ENCODE measurements around the gene SLC10A7. TPM values are rescaled to one million over a fixed set of nuclear protein-coding genes. Genes with fewer than 3 reads are reported as not detected.

SLC10A7 gene
- total RNA-seq, 1 experiment from 2014 or later, result 37.1 TPM

DNA sequence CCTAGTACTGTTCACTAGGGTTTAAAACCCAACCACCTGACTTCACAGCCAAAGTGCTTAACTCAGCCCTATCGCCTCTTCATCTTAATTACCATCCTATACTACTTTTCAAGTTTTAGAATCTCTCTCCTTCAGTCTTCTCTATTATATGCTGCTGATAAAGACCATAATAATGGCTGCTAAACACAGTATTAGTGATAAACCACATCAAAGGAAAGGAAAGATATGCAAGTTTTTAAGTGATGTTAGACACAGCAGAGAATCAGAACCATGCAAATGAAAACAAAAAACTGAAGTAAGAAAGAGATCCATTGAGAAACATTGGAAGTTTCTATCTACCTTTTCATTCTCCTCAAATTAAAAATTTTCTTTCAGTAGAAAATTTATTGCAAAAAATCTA lies 206.6 kb downstream of the SLC10A7 start:
- CTCF ChIA-PET, result no interaction called here
- Histone ChIP-seq H3K9me3 (ENCODE audit: low read depth, low read length, poor library complexity, severe bottlenecking) (no peaks in the 10 kb centered on the region), H3K36me3 (ENCODE audit: insufficient read depth, low read length, poor library complexity, severe bottlenecking) (no peaks in the 10 kb centered on the region), H3K27ac (ENCODE audit: low read depth, low read length, poor library complexity, severe bottlenecking) (no peak overlapping the region), H3K4me3 (ENCODE audit: low read depth, low read length, poor library complexity, severe bottlenecking) (no peak overlapping the region), H3K27me3 (replicated peaks; ENCODE audit: insufficient read depth, low read depth, low read length, poor library complexity) (no peaks in the 10 kb centered on the region), H3K4me1 (ENCODE audit: insufficient read depth, low read length, poor library complexity, severe bottlenecking) (peaks cover 27% of the 10 kb centered on the region)
- no peak for TF ChIP-seq EZH2 (IDR thresholded peaks at IDR 0.05; ENCODE audit: borderline replicate concordance, low read depth, low read length, poor library complexity, severe bottlenecking)
- no TSS peak for BruUV-seq (replicated peaks)
- POLR2A ChIA-PET (ENCODE audit: low non-redundant PET), result interaction anchor here (0.6 kb wide), 1 partner anchor 396 kb away, joined by 3 read pairs; no protein-coding TSS in a partner anchor
- intact Hi-C loops (cut with micrococcal nuclease; ENCODE audit: unreplicated experiment), result no loop called here
- DNase-seq (ENCODE audit: low spot score), result no peak

DNA sequence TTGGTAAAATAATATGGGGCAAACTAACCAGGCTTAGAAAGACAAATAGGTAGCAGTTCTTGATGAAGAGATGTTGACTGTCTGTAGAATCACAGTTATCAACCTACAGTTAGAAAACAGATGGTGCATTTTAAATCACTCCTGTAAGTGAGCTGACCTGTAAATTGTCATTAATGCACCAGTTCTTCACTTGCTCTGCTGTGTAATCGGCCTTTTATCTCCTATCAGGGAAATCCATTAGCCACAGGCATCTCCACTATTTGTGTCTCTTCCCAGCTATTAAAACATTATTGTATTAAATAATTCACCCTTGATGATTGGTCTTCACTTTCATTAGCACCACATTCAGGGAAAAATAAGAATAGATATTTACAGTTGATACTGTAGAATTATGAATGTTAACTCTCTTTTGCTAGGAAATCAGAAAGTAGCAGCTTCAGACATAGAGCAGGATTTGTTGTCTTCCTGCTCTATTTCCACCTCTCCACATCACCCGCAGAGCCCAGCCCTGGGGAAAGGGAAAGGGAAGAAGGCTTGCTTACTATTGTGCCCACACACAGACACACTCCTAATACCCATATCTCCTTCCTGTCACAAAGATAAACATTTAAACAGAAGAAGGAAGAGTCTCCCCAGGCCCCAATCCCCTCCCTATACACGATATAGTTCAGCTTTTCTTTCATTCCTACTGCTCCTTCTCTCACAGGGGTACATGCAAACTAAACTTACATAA lies 210.3 kb downstream of the SLC10A7 start:
- no peak overlapping the region for H3K27ac ChIP-seq (ENCODE audit: low read depth, low read length, poor library complexity, severe bottlenecking)
- no TSS peak for BruUV-seq (replicated peaks)
- H3K4me1 ChIP-seq (ENCODE audit: insufficient read depth, low read length, poor library complexity, severe bottlenecking), result peaks cover 9% of the 10 kb centered on the region
- ChIA-PET POLR2A (ENCODE audit: low non-redundant PET) (no interaction called here), CTCF (no interaction called here)
- no peak overlapping the region for H3K4me3 ChIP-seq (ENCODE audit: low read depth, low read length, poor library complexity, severe bottlenecking)
- peak; percentile 52 for DNase-seq (ENCODE audit: low spot score)
- TF ChIP-seq, protein P1, sequence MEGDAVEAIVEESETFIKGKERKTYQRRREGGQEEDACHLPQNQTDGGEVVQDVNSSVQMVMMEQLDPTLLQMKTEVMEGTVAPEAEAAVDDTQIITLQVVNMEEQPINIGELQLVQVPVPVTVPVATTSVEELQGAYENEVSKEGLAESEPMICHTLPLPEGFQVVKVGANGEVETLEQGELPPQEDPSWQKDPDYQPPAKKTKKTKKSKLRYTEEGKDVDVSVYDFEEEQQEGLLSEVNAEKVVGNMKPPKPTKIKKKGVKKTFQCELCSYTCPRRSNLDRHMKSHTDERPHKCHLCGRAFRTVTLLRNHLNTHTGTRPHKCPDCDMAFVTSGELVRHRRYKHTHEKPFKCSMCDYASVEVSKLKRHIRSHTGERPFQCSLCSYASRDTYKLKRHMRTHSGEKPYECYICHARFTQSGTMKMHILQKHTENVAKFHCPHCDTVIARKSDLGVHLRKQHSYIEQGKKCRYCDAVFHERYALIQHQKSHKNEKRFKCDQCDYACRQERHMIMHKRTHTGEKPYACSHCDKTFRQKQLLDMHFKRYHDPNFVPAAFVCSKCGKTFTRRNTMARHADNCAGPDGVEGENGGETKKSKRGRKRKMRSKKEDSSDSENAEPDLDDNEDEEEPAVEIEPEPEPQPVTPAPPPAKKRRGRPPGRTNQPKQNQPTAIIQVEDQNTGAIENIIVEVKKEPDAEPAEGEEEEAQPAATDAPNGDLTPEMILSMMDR (conservative IDR thresholded peaks at IDR 0.05; ENCODE audit: low read depth, low read length), result no peak
- TF ChIP-seq EZH2 (IDR thresholded peaks at IDR 0.05; ENCODE audit: borderline replicate concordance, low read depth, low read length, poor library complexity, severe bottlenecking), result no peak
- no peaks in the 10 kb centered on the region for H3K36me3 ChIP-seq (ENCODE audit: insufficient read depth, low read length, poor library complexity, severe bottlenecking)
- intact Hi-C loops (cut with micrococcal nuclease; ENCODE audit: unreplicated experiment), result no loop called here
- H3K27me3 ChIP-seq (replicated peaks; ENCODE audit: insufficient read depth, low read depth, low read length, poor library complexity), result no peaks in the 10 kb centered on the region
- no peaks in the 10 kb centered on the region for H3K9me3 ChIP-seq (ENCODE audit: low read depth, low read length, poor library complexity, severe bottlenecking)

DNA sequence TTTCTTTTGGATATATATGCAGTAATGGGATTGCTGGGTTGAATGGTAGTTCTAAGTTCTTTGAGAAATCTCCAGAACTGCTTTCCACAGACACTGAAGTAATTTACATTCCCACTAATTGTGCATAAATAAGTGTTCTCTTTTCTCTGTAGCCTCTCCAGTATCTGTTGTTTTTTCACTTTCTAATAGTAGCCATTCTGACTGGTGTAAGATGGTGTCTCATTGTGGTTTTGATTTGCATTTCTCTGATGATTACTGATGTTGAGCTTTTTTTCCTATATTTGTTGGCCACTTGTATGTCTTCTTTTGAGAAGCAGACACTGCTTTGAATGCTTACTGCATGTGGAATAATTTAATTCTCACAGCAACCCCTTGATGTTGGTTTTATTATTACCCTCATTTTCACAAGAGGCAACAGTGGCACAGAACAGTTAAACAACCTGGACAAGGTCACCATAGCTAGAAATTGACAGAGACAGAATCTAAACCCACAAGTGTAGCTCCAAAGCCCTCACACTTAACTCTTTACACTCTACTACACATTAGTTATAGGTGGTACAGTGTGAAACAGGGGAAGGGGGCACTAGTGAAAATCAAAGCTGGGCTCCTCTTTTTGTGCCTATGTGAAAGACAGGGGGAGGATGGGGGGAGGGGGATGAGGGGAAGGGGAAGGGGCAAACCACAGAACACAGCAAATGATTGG lies 211.3 kb downstream of the SLC10A7 start:
- no peaks in the 10 kb centered on the region for H3K9me3 ChIP-seq (ENCODE audit: low read depth, low read length, poor library complexity, severe bottlenecking)
- no peaks in the 10 kb centered on the region for H3K27me3 ChIP-seq (replicated peaks; ENCODE audit: insufficient read depth, low read depth, low read length, poor library complexity)
- H3K4me1 ChIP-seq (ENCODE audit: insufficient read depth, low read length, poor library complexity, severe bottlenecking), result peaks cover 9% of the 10 kb centered on the region
- no peak for TF ChIP-seq EZH2 (IDR thresholded peaks at IDR 0.05; ENCODE audit: borderline replicate concordance, low read depth, low read length, poor library complexity, severe bottlenecking)
- TF ChIP-seq, protein P1 (conservative IDR thresholded peaks at IDR 0.05; ENCODE audit: low read depth, low read length), result no peak
- intact Hi-C loops (cut with micrococcal nuclease; ENCODE audit: unreplicated experiment), result no loop called here
- ChIA-PET POLR2A (ENCODE audit: low non-redundant PET) (no interaction called here), CTCF (no interaction called here)
- H3K36me3 ChIP-seq (ENCODE audit: insufficient read depth, low read length, poor library complexity, severe bottlenecking), result no peaks in the 10 kb centered on the region
- no peak for DNase-seq (ENCODE audit: low spot score)
- no TSS peak for BruUV-seq (replicated peaks)
- no peak overlapping the region for H3K27ac ChIP-seq (ENCODE audit: low read depth, low read length, poor library complexity, severe bottlenecking)
- H3K4me3 ChIP-seq (ENCODE audit: low read depth, low read length, poor library complexity, severe bottlenecking), result no peak overlapping the region
